ENCODE measurements around the gene FHIT.

The FHIT gene

DNA sequence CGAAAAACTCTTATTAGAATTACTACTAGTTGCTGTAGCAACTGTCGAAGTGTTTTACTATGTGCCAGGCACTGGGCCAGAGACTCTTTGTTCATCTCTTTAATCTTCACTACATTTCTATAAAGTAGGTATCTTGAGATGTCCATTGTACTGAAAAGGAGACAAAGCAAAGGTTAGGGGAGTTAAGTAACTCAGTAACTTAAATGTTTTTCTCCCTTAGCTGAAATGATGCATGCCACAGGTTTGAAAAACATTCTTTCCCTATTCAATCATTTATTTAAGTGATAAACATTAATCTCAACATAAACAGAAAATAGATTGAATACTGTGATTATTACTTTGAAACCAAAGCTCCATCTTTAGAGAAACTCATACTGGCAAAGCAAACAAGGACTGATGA, 776.2 kb downstream of the FHIT start:
- TF ChIP-seq, protein P1, sequence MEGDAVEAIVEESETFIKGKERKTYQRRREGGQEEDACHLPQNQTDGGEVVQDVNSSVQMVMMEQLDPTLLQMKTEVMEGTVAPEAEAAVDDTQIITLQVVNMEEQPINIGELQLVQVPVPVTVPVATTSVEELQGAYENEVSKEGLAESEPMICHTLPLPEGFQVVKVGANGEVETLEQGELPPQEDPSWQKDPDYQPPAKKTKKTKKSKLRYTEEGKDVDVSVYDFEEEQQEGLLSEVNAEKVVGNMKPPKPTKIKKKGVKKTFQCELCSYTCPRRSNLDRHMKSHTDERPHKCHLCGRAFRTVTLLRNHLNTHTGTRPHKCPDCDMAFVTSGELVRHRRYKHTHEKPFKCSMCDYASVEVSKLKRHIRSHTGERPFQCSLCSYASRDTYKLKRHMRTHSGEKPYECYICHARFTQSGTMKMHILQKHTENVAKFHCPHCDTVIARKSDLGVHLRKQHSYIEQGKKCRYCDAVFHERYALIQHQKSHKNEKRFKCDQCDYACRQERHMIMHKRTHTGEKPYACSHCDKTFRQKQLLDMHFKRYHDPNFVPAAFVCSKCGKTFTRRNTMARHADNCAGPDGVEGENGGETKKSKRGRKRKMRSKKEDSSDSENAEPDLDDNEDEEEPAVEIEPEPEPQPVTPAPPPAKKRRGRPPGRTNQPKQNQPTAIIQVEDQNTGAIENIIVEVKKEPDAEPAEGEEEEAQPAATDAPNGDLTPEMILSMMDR (IDR thresholded peaks at IDR 0.05; ENCODE audit: low read depth, low read length, missing control alignments) = no peak
- DNase-seq (ENCODE audit: low read depth) = no peak
- no peak overlapping the region for H3K4me3 ChIP-seq (ENCODE audit: low read depth, low read length)

DNA sequence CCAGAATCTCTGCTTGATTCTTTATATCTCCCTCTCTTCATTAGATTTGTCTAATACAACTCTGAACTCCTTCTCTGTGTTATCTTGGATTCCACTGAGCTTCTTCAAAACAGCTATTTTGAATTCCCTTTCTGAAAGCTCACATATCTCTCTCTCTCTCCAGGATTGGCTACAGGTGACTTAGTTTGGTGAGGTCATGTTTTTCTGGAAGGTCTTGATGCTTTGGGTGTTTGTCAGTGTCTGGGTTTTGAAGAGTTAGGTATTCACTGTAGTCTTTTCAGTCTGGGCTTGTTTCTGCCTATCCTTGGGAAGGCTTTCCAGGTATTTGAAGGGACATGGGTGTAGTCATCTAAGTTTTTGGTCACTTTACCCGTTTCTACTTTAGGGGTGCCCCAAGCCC, 781.8 kb downstream of the FHIT start:
- DNase-seq (ENCODE audit: low read depth) = no peak
- H3K4me3 ChIP-seq (ENCODE audit: low read depth, low read length) = no peak overlapping the region
- TF ChIP-seq, protein P1 (IDR thresholded peaks at IDR 0.05; ENCODE audit: low read depth, low read length, missing control alignments) = no peak

DNA sequence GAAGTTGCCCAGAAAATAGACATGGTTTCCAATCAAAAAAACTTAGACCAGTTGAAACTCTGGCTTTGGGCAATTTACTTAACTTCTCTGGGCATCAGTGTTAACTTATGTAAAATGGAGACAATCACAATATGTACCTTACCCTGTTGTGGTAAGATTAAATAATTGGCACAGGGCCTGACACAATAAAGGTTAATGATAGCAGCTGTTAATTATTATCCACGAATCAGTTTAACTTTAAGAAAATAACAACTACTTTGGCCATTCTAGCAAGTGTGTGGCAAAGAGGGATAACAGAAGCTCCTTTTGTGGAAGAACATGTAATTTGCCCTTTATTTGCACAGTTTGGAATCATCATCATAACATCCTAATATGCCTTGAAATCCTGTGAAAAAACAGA, 787.6 kb downstream of the FHIT start:
- H3K4me3 ChIP-seq (ENCODE audit: low read depth, low read length) = no peak overlapping the region
- TF ChIP-seq, protein P1 (IDR thresholded peaks at IDR 0.05; ENCODE audit: low read depth, low read length, missing control alignments) = no peak
- DNase-seq (ENCODE audit: low read depth) = no peak

DNA sequence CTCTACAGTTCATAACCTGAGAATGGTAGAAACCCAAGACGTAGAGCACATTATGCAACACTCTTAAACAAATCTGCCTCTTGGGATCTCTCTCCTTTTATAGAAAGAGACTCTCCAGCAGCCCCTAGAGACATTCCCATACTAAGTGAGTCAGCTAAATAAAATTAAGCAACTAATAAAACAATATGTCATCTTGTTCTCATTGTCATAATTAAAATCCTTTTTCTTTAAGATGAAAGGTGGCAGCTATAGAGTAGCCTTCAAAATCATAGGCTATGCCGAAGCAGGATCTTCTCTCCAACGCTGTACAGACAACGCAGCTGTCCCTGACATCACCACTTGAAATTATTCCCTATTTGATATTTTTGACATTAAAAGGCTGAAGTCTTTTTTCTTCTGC, 790.0 kb downstream of the FHIT start:
- TF ChIP-seq, protein P1 (IDR thresholded peaks at IDR 0.05; ENCODE audit: low read depth, low read length, missing control alignments) = no peak
- no peak for DNase-seq (ENCODE audit: low read depth)
- no peak overlapping the region for H3K4me3 ChIP-seq (ENCODE audit: low read depth, low read length)

DNA sequence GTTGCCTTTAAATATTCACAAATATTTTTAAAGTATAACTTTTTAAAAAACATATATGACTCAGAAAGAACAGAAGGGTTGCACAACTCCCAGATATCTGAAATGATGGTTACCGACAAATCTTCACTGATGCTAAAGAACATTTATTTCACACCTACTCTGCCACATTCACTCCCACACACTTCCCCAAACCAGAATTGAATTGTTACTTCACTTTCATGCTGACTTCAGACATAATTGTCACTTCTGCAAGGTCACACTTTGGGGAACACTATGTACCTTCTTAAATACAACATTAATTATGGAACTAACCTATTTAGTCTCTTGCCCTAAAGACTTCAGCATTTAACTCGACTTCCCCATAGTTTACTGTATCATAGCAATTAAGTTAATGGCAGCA, 795.1 kb downstream of the FHIT start:
- no peak overlapping the region for H3K4me3 ChIP-seq (ENCODE audit: low read depth, low read length)
- no peak for DNase-seq (ENCODE audit: low read depth)
- TF ChIP-seq, protein P1 (IDR thresholded peaks at IDR 0.05; ENCODE audit: low read depth, low read length, missing control alignments) = no peak

DNA sequence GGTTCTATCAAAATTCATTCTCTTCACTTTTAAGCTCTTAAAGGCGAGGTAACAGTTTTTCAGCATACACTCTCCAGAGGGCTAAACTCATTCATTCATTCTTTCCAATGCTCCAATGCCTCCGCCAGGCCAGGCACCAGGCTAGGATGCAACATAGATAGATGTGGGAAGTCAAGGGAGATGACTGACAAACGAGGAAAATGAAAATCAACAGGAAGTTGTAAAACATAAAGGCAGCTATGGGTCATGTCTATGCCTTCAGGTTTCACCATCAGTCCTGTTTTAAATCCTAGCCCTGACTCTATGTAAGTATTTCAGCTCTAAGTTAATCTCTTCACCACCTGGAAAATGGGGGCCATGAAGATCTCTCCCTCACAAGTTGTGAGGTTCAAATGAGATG, 797.9 kb downstream of the FHIT start:
- no peak for DNase-seq (ENCODE audit: low read depth)
- TF ChIP-seq, protein P1 (IDR thresholded peaks at IDR 0.05; ENCODE audit: low read depth, low read length, missing control alignments) = no peak
- H3K4me3 ChIP-seq (ENCODE audit: low read depth, low read length) = no peak overlapping the region

DNA sequence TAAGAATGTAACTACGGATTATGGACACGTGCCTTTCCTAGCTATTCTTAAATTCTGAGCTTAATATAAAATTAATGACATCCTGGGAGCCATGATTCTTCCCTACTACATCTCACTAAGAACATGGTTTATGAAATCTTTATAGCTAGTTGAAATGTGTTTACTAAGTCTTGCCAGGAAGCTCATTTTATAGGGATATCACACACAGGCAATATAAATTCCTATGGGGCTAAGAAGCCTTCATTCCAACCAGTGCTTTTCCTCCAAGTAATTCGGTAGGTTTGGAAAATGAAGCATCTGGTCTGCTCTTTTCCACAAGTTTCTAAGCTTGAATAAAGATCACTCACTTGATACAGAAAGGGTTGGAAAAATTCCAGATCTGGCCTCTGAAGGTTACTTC, 802.6 kb downstream of the FHIT start:
- DNase-seq (ENCODE audit: low read depth) = no peak
- H3K4me3 ChIP-seq (ENCODE audit: low read depth, low read length) = no peak overlapping the region
- TF ChIP-seq, protein P1 (IDR thresholded peaks at IDR 0.05; ENCODE audit: low read depth, low read length, missing control alignments) = no peak
